Keratinocyte (primary cell): ENCODE data around the gene WNT7B. TPM values are rescaled to one million over a fixed set of nuclear protein-coding genes. Genes with fewer than 3 reads are reported as not detected.
A peak's percentile ranks its signal among the peaks of the same experiment; 100 is the strongest.

ENCODE experiments used
- DNase-seq: peaks from one replicate; pipeline ENCODE4 v3.0.0-alpha.2; 2011; ENCODE audit warnings: low read depth, missing footprints, low spot score
- FAIRE-seq: peaks from 2 replicates; lab custom pipeline; 2011; peaks lifted over from hg19 to GRCh38; lab: Jason Lieb, UNC
- H2AFZ ChIP-seq: 2 replicates; pipeline ENCODE4 v1.6.0; 2012; ENCODE audit warnings: low read length, control low read depth, inconsistent platforms; ENCODE audit not compliant: control insufficient read depth
- H3K27ac ChIP-seq: 2 replicates; pipeline ENCODE4 v1.5.1; 2011; ENCODE audit warnings: low read length; ENCODE audit not compliant: control insufficient read depth, insufficient read depth
- H3K27me3 ChIP-seq: 3 replicates; pipeline ENCODE4 v1.6.0; 2011; ENCODE audit warnings: low read length; ENCODE audit not compliant: control insufficient read depth, insufficient read depth; ENCODE audit errors: extremely low read depth
- H3K36me3 ChIP-seq, 2 experiments: 2 replicates in 1 of 2; 3 replicates in 1 of 2; pipeline ENCODE4 v1.5.1; 2011; ENCODE audit warnings: low read length in 2 of 2, mild to moderate bottlenecking in 1 of 2; ENCODE audit not compliant: control insufficient read depth in 2 of 2, insufficient read depth in 2 of 2; ENCODE audit errors: extremely low read depth in 1 of 2
- H3K4me1 ChIP-seq: 3 replicates; pipeline ENCODE4 v1.5.1; 2011; ENCODE audit warnings: low read length; ENCODE audit not compliant: control insufficient read depth, insufficient read depth; ENCODE audit errors: extremely low read depth
- H3K4me2 ChIP-seq: 3 replicates; pipeline ENCODE4 v1.6.0; 2011; ENCODE audit warnings: low read depth, low read length; ENCODE audit not compliant: control insufficient read depth, insufficient read depth; ENCODE audit errors: extremely low read depth
- H3K4me3 ChIP-seq, 3 experiments: fragments of 200-600 bp in 1 of 3; sonication (generic) in 1 of 3; 2 replicates in 2 of 3; 3 replicates in 1 of 3; pipeline ENCODE4 v1.5.1; 2011 to 2016; ENCODE audit warnings: low read length in 3 of 3, mild to moderate bottlenecking in 3 of 3, control low read depth in 2 of 3, inconsistent platforms in 1 of 3, low read depth in 1 of 3, mixed read lengths in 1 of 3, mixed run types in 1 of 3, moderate library complexity in 1 of 3; ENCODE audit not compliant: control insufficient read depth in 2 of 3, insufficient read depth in 2 of 3; ENCODE audit errors: extremely low read depth in 1 of 3
- H3K79me2 ChIP-seq: 2 replicates; pipeline ENCODE4 v1.6.0; 2012; ENCODE audit warnings: low read length; ENCODE audit not compliant: control insufficient read depth, insufficient read depth
- H3K9ac ChIP-seq: 3 replicates; pipeline ENCODE4 v1.6.0; 2011; ENCODE audit warnings: low read length; ENCODE audit not compliant: control insufficient read depth, insufficient read depth; ENCODE audit errors: extremely low read depth
- H3K9me1 ChIP-seq: 3 replicates; pipeline ENCODE4 v1.6.0; 2011; ENCODE audit warnings: low read length; ENCODE audit not compliant: control insufficient read depth, insufficient read depth; ENCODE audit errors: extremely low read depth
- H3K9me3 ChIP-seq: 2 replicates; pipeline ENCODE4 v1.5.1; 2012; ENCODE audit warnings: low read depth, low read length; ENCODE audit not compliant: control insufficient read depth
- H4K20me1 ChIP-seq: 3 replicates; pipeline ENCODE4 v1.6.0; 2011; ENCODE audit warnings: low read length; ENCODE audit not compliant: control insufficient read depth, insufficient read depth; ENCODE audit errors: extremely low read depth
- EZH2 ChIP-seq: IDR thresholded peaks from one replicate; pipeline ENCODE4 v1.6.1; 2012; ENCODE audit warnings: inconsistent platforms, mild to moderate bottlenecking, low read length, moderate library complexity
- dilution Hi-C: fragments of 300-500 bp; cut with MboI; formaldehyde crosslinking; loops from one replicate; pipeline ENCODE4 v1.7.0; 2020; ENCODE audit warnings: low sequenced_read_pairs; ENCODE audit not compliant: extremely low pct_ligation_motif_present
- polyA plus RNA-seq, 5 experiments: library from polyadenylated mRNA; depleted of rRNA in 3 of 5; stranded (reverse) in 3 of 5; stranded (forward) in 1 of 5; unstranded in 1 of 5; fragments of >200 nt; gene quantifications; 1 replicate in 1 of 5; 2 replicates in 3 of 5; 3 replicates in 1 of 5; pipeline versions ENCODE4 v1.2.1 to v1.2.3, GENCODE V29; 2011 to 2012; ENCODE audit warnings: missing spikeins in 2 of 5, low read depth in 1 of 5, low replicate concordance in 1 of 5
- TF ChIP-seq, protein P1 (sequence below), 3 experiments: IDR thresholded peaks in 1 of 3; conservative IDR thresholded peaks in 1 of 3; optimal IDR thresholded peaks in 1 of 3; 2 replicates in 2 of 3; 3 replicates in 1 of 3; pipeline versions ENCODE3 to v1.5.1; 2011; ENCODE audit warnings: low read length in 3 of 3, mild to moderate bottlenecking in 3 of 3, moderate library complexity in 2 of 3, control low read depth in 1 of 3, inconsistent platforms in 1 of 3; ENCODE audit not compliant: insufficient read depth in 2 of 3; ENCODE audit errors: extremely low read depth in 1 of 3

The WNT7B gene
- polyA plus RNA-seq, 1 donor (not counting 4 experiments of a cell fraction or from before 2014, with no cell fraction given) = 1.7 TPM

GRCh38 chr22:46012182-46012880, 35.4 kb upstream of the WNT7B start:
- H3K36me3 ChIP-seq = no peaks in the 10 kb centered on the region
- no peaks in the 10 kb centered on the region for H3K9me1 ChIP-seq
- H3K79me2 ChIP-seq = no peaks in the 10 kb centered on the region
- peaks cover 52% of the 10 kb centered on the region for H3K4me1 ChIP-seq
- H3K9ac ChIP-seq = peak overlapping the region; percentile 57
- no peaks in the 10 kb centered on the region for H3K9me3 ChIP-seq
- H2AFZ ChIP-seq = no peak overlapping the region
- dilution Hi-C loops = no loop called here
- no peak overlapping the region for H3K4me3 ChIP-seq
- FAIRE-seq = no peak
- H3K27me3 ChIP-seq = no peaks in the 10 kb centered on the region
- no peak for DNase-seq
- H3K27ac ChIP-seq = peak overlapping the region; percentile 73
- peak overlapping the region; percentile 59 for H3K4me2 ChIP-seq
- H4K20me1 ChIP-seq = no peaks in the 10 kb centered on the region
- TF ChIP-seq, protein P1, sequence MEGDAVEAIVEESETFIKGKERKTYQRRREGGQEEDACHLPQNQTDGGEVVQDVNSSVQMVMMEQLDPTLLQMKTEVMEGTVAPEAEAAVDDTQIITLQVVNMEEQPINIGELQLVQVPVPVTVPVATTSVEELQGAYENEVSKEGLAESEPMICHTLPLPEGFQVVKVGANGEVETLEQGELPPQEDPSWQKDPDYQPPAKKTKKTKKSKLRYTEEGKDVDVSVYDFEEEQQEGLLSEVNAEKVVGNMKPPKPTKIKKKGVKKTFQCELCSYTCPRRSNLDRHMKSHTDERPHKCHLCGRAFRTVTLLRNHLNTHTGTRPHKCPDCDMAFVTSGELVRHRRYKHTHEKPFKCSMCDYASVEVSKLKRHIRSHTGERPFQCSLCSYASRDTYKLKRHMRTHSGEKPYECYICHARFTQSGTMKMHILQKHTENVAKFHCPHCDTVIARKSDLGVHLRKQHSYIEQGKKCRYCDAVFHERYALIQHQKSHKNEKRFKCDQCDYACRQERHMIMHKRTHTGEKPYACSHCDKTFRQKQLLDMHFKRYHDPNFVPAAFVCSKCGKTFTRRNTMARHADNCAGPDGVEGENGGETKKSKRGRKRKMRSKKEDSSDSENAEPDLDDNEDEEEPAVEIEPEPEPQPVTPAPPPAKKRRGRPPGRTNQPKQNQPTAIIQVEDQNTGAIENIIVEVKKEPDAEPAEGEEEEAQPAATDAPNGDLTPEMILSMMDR (optimal IDR thresholded peaks at IDR 0.05 in 1 of 3, IDR thresholded peaks at IDR 0.05 in 1 of 3, conservative IDR thresholded peaks at IDR 0.05 in 1 of 3; ENCODE audit: extremely low read depth in 1 of 3, insufficient read depth in 2 of 3, low read length in 3 of 3) = no peak
- TF ChIP-seq EZH2 = no peak

DNA sequence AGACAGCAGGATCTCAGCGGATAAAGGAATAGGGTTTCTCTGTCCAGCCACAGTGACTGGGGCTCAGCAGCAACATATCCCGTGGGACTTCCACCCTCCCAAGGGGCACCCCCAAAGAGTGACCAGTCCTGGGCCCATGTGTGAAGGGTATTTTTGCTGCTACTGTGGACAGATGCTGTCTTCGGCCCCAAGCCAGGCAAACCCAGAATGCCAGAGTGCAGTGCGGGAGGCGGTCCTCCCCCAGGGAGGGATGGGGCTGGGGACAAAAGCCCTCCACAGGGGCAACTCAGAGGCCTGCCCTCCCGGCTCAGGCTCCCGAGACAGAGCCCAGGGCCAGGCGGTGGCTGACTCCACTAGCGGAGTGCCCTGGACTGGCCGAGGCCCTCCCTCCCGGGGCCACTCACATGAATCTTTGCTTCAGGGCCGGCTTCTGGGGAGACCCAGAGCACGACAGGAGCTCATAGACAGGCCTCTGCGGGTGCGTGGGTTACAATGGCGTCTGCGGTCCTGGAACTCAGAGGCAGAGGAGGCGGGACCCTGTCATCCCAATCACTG, 34.7 kb upstream of the WNT7B start:
- Histone ChIP-seq H3K36me3 (no peaks in the 10 kb centered on the region), H3K27me3 (no peaks in the 10 kb centered on the region), H3K9me1 (no peaks in the 10 kb centered on the region), H3K4me1 (peaks cover 58% of the 10 kb centered on the region), H3K4me3 (no peak overlapping the region), H3K9ac (no peak overlapping the region), H3K79me2 (no peaks in the 10 kb centered on the region), H4K20me1 (no peaks in the 10 kb centered on the region), H3K27ac (no peak overlapping the region), H2AFZ (no peak overlapping the region), H3K9me3 (no peaks in the 10 kb centered on the region), H3K4me2 (no peak overlapping the region)
- no peak for TF ChIP-seq EZH2
- TF ChIP-seq, protein P1 (optimal IDR thresholded peaks at IDR 0.05 in 1 of 3, IDR thresholded peaks at IDR 0.05 in 1 of 3, conservative IDR thresholded peaks at IDR 0.05 in 1 of 3; ENCODE audit: extremely low read depth in 1 of 3, insufficient read depth in 2 of 3, low read length in 3 of 3) = no peak
- FAIRE-seq (no peak), DNase-seq (no peak)
- dilution Hi-C loops = no loop called here
